GM19238 (cell line): ENCODE results near the gene HES3.

Experiments
- DNase-seq: peaks from one replicate; pipeline ENCODE4 v3.0.0; 2011; ENCODE audit warnings: low spot score; ENCODE audit not compliant: insufficient read length

The HES3 gene

GRCh38 chr1:6262555-6263420 is 18.8 kb downstream of the HES3 start:
- DNase-seq, result no peak

GRCh38 chr1:6263716-6264115 is 19.7 kb downstream of the HES3 start:
- DNase-seq, result no peak

- no peak for DNase-seq
Measured at GRCh38 chr1:6265151-6265550, 21.2 kb downstream of the HES3 start.

GRCh38 chr1:6266641-6267040 is 22.7 kb downstream of the HES3 start:
- DNase-seq, result no peak

- no peak for DNase-seq
Measured at GRCh38 chr1:6267686-6268322, 23.8 kb downstream of the HES3 start.

- no peak for DNase-seq
Measured at GRCh38 chr1:6268415-6268814, 24.4 kb downstream of the HES3 start.

- no peak for DNase-seq
Measured at GRCh38 chr1:6269296-6269695, 25.3 kb downstream of the HES3 start.

GRCh38 chr1:6269720-6270400 is 25.9 kb downstream of the HES3 start:
- no peak for DNase-seq

- no peak for DNase-seq
Measured at GRCh38 chr1:6270401-6270800, 26.4 kb downstream of the HES3 start.

- no peak for DNase-seq
Measured at GRCh38 chr1:6271006-6271405, 27.0 kb downstream of the HES3 start.

GRCh38 chr1:6271554-6271953 is 27.6 kb downstream of the HES3 start:
- DNase-seq, result no peak

GRCh38 chr1:6272452-6272851 is 28.5 kb downstream of the HES3 start:
- no peak for DNase-seq

GRCh38 chr1:6272868-6273267 is 28.9 kb downstream of the HES3 start:
- no peak for DNase-seq

- no peak for DNase-seq
Measured at GRCh38 chr1:6273380-6273891, 29.5 kb downstream of the HES3 start.

GRCh38 chr1:6274102-6274501 is 30.1 kb downstream of the HES3 start:
- DNase-seq, result no peak

- DNase-seq, result no peak
Measured at GRCh38 chr1:6274622-6275139, 30.7 kb downstream of the HES3 start.

GRCh38 chr1:6275826-6276782 is 32.1 kb downstream of the HES3 start:
- DNase-seq, result no peak

GRCh38 chr1:6276811-6277555 is 33.0 kb downstream of the HES3 start:
- DNase-seq, result no peak

GRCh38 chr1:6278263-6278662 is 34.3 kb downstream of the HES3 start:
- no peak for DNase-seq

GRCh38 chr1:6279066-6279465 is 35.1 kb downstream of the HES3 start:
- DNase-seq, result no peak
